Duodenal mucosa (tissue), 2 donors: ENCODE results near the gene CD34.

ENCODE experiments used
- H3K27ac ChIP-seq: one replicate; pipeline ENCODE4 v1.7.0; 2013; ENCODE audit warnings: low read depth, low read length
- H3K27me3 ChIP-seq, 2 donors: one replicate each; pipeline ENCODE4 v1.7.0; 2013; ENCODE audit warnings: low read length in 2 of 2, control low read depth in 1 of 2; ENCODE audit not compliant: insufficient read depth in 2 of 2, control insufficient read depth in 1 of 2
- H3K36me3 ChIP-seq, 2 donors: one replicate each; pipeline ENCODE4 v1.7.0; 2013; ENCODE audit warnings: low read length in 2 of 2, control low read depth in 1 of 2; ENCODE audit not compliant: insufficient read depth in 2 of 2, control insufficient read depth in 1 of 2
- H3K4me1 ChIP-seq, 2 donors: one replicate each; pipeline ENCODE4 v1.7.0; 2013; ENCODE audit warnings: low read length in 2 of 2, control low read depth in 1 of 2; ENCODE audit not compliant: insufficient read depth in 2 of 2, control insufficient read depth in 1 of 2
- H3K4me3 ChIP-seq, 2 donors: one replicate each; pipeline ENCODE4 v1.7.0; 2013; ENCODE audit warnings: low read length in 2 of 2, low read depth in 1 of 2
- H3K9ac ChIP-seq, 2 donors: one replicate each; pipeline ENCODE4 v1.7.0; 2013; ENCODE audit warnings: low read length in 2 of 2, low read depth in 1 of 2
- H3K9me3 ChIP-seq, 2 donors: one replicate each; pipeline ENCODE4 v1.7.0; 2013; ENCODE audit warnings: low read length in 2 of 2, control low read depth in 1 of 2; ENCODE audit not compliant: control insufficient read depth in 1 of 2

CD34 gene

DNA sequence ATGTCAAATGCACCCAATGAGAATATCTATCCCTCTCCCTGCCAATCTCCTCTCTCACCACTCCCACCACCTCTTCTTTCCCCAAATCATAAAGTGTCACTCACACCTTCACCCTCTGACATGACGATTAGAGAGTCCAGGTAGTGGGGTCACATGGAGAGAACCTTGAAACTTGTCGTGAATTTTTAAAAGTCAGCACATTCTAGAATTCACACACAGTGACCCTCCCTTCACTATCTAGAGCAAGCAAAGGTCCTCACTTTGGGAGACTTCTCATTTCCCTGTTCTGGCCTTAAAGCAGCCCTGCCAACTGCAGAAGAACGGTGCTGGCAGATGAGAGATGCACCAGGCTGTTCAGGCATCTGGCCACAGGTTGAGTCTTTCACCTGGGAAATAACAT, 61.9 kb downstream of the CD34 start:
- H3K27me3 ChIP-seq, result no peaks in the 10 kb centered on the region
- no peak overlapping the region for H3K9ac ChIP-seq
- H3K9me3 ChIP-seq, result no peaks in the 10 kb centered on the region
- H3K4me1 ChIP-seq, result peaks cover 32 to 34% of the 10 kb centered on the region in 2 donors
- H3K4me3 ChIP-seq, result no peak overlapping the region
- peaks cover 0 to 9% of the 10 kb centered on the region in 2 donors for H3K36me3 ChIP-seq
- H3K27ac ChIP-seq, result no peak overlapping the region

DNA sequence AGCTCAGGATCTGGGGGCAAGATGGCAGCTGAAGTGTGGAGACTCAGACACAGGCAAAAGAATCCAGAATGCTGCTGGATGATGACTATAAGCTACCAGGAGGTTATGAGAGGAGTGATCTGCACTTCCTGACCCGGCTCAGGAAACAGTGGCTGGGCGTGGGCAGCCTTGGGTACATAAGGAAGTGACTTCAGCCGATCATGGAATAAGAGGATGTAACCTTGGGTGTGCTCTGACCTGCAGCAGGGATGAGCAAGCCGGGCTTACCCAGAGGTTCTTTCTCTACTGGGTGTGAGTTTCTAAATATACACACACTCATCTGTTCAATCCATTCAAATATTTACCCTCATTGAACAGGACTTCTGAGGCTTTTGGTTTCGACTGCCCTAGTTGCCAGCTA, 62.7 kb downstream of the CD34 start:
- no peaks in the 10 kb centered on the region for H3K9me3 ChIP-seq
- no peak overlapping the region for H3K4me3 ChIP-seq
- H3K27ac ChIP-seq, result peak overlapping the region; percentile 30
- no peaks in the 10 kb centered on the region for H3K27me3 ChIP-seq
- H3K9ac ChIP-seq, result no peak overlapping the region
- H3K36me3 ChIP-seq, result peaks cover 0 to 9% of the 10 kb centered on the region in 2 donors
- H3K4me1 ChIP-seq, result peaks cover 25 to 28% of the 10 kb centered on the region in 2 donors

- peaks cover 19 to 22% of the 10 kb centered on the region in 2 donors for H3K4me1 ChIP-seq
Measured at GRCh38 chr1:207847116-207847515, 63.8 kb downstream of the CD34 start.

GRCh38 chr1:207845109-207845508, 65.8 kb downstream of the CD34 start:
- peaks cover 19 to 21% of the 10 kb centered on the region in 2 donors for H3K4me1 ChIP-seq
- H3K27me3 ChIP-seq, result no peaks in the 10 kb centered on the region
- H3K9me3 ChIP-seq, result no peaks in the 10 kb centered on the region
- H3K9ac ChIP-seq, result no peak overlapping the region
- no peak overlapping the region for H3K27ac ChIP-seq
- H3K36me3 ChIP-seq, result peaks cover 0 to 2% of the 10 kb centered on the region in 2 donors
- no peak overlapping the region for H3K4me3 ChIP-seq

More at GRCh38 chr1:207847116-207847515, 63.8 kb downstream of the CD34 start:
- Histone ChIP-seq H3K4me3 (no peak overlapping the region), H3K27me3 (no peaks in the 10 kb centered on the region), H3K27ac (no peak overlapping the region), H3K9ac (no peak overlapping the region), H3K36me3 (peaks cover 0 to 12% of the 10 kb centered on the region in 2 donors), H3K9me3 (no peaks in the 10 kb centered on the region)

DNA sequence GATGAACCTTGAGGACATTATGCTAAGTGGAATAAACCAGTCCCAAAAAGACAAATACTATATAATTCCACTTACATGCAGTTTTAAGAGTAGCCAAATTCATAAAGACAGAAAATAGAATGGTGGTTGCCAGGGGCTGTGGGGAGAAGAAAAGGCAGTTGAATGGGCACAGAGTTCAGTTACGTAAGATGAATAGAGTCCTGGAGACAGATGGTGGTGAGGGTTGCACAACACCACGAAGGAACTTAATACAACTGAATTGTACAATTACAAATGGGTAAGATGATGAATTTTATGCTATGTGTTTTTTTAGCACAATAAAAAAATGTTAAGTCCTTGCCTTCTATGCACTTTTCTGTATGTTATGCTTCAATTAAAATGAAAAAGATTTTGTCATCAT, 66.6 kb downstream of the CD34 start:
- Histone ChIP-seq H3K9ac (no peak overlapping the region), H3K4me1 (peaks cover 13 to 15% of the 10 kb centered on the region in 2 donors), H3K27ac (no peak overlapping the region)

GRCh38 chr1:207842506-207842905, 68.4 kb downstream of the CD34 start:
- Histone ChIP-seq H3K4me1 (peaks cover 7 to 12% of the 10 kb centered on the region in 2 donors), H3K27ac (no peak overlapping the region), H3K36me3 (peaks cover 0 to 5% of the 10 kb centered on the region in 2 donors)

More for the DNA sequence above, 66.6 kb downstream of the CD34 start:
- Histone ChIP-seq H3K27me3 (no peaks in the 10 kb centered on the region), H3K4me3 (no peak overlapping the region), H3K9me3 (no peaks in the 10 kb centered on the region), H3K36me3 (peaks cover 0 to 2% of the 10 kb centered on the region in 2 donors)

GRCh38 chr1:207841901-207842300, 69.0 kb downstream of the CD34 start:
- peaks cover 7 to 12% of the 10 kb centered on the region in 2 donors for H3K4me1 ChIP-seq
- peaks cover 0 to 5% of the 10 kb centered on the region in 2 donors for H3K36me3 ChIP-seq
- H3K27me3 ChIP-seq, result no peaks in the 10 kb centered on the region
- no peak overlapping the region for H3K9ac ChIP-seq
- H3K4me3 ChIP-seq, result no peak overlapping the region
- H3K27ac ChIP-seq, result no peak overlapping the region
- no peaks in the 10 kb centered on the region for H3K9me3 ChIP-seq

More at GRCh38 chr1:207842506-207842905, 68.4 kb downstream of the CD34 start:
- Histone ChIP-seq H3K9me3 (no peaks in the 10 kb centered on the region), H3K9ac (no peak overlapping the region), H3K4me3 (no peak overlapping the region), H3K27me3 (no peaks in the 10 kb centered on the region)

- Histone ChIP-seq H3K4me3 (no peak overlapping the region), H3K27me3 (no peaks in the 10 kb centered on the region), H3K4me1 (peaks cover 7 to 12% of the 10 kb centered on the region in 2 donors), H3K36me3 (peaks cover 0 to 5% of the 10 kb centered on the region in 2 donors), H3K9ac (no peak overlapping the region), H3K27ac (no peak overlapping the region), H3K9me3 (no peaks in the 10 kb centered on the region)
Measured at GRCh38 chr1:207841293-207841692, 69.6 kb downstream of the CD34 start.

DNA sequence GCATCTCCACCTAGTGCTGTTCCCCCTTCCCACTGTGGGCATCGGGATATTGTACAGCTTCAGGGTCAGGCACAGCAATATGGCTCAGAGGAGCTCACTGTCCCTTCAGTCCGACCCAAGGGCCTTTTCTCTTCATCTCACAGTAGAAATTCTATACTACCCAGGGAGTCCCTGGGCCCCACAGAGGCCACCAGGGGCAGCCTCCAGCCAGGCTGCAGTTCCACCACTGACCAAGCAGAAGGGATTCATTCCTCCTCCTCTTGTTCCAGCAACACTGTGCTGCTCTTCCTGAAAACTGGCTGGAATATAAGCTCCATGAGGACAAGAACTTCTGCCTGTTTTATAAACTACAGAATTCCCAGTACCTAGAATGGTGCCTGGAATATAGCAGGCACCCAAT, 70.5 kb downstream of the CD34 start:
- Histone ChIP-seq H3K4me1 (peaks cover 7 to 12% of the 10 kb centered on the region in 2 donors), H3K36me3 (peaks cover 0 to 5% of the 10 kb centered on the region in 2 donors), H3K9ac (no peak overlapping the region), H3K27ac (no peak overlapping the region), H3K27me3 (no peaks in the 10 kb centered on the region), H3K4me3 (no peak overlapping the region), H3K9me3 (no peaks in the 10 kb centered on the region)

GRCh38 chr1:207839083-207839413, 71.9 kb downstream of the CD34 start:
- Histone ChIP-seq H3K9ac (no peak overlapping the region), H3K4me1 (peaks cover 7 to 12% of the 10 kb centered on the region in 2 donors), H3K27me3 (no peaks in the 10 kb centered on the region), H3K27ac (no peak overlapping the region), H3K9me3 (no peaks in the 10 kb centered on the region), H3K36me3 (peaks cover 0 to 5% of the 10 kb centered on the region in 2 donors), H3K4me3 (no peak overlapping the region)
